CD4-positive, alpha-beta T cell (primary cell): ENCODE data around the gene SEC24A. TPM values are rescaled to one million over a fixed set of nuclear protein-coding genes. Genes with fewer than 3 reads are reported as not detected.
"Not testable (repeated sequence)": the region's sequence is repeated elsewhere in the genome, so short reads cannot be mapped to it uniquely, and the experiment has no call there.

Experiments used
- ATAC-seq: fragments of 200-7000 bp; cut with Tn5 transposase; one replicate; pipeline ENCODE4 v1.10.0; 2022; ENCODE audit warnings: mild to moderate bottlenecking; ENCODE audit not compliant: poor library complexity
- CTCF ChIA-PET: fragments of 350-600 bp; sonication (Branson Sonifier 250); formaldehyde crosslinking; loops from one replicate; lab custom pipeline; 2021; ENCODE audit warnings: antibody characterized with exemption, inconsistent platforms; lab: Charles Lee
- POLR2A ChIA-PET: fragments of 350-600 bp; sonication (Branson Sonifier 250); formaldehyde crosslinking; loops from one replicate; lab custom pipeline; 2021; ENCODE audit warnings: antibody characterized with exemption, inconsistent platforms; lab: Charles Lee
- DNase-seq, 14 experiments: peaks; one replicate each; pipeline ENCODE4 v3.0.0-alpha.2; 2013 to 2020; ENCODE audit warnings: mixed read lengths in 2 of 14
- H3K27ac ChIP-seq, 2 donors: one replicate each; pipeline versions ENCODE4 v1.5.1 to v1.7.0; 2013; ENCODE audit warnings: low read length in 2 of 2, low read depth in 1 of 2, mild to moderate bottlenecking in 1 of 2
- H3K27me3 ChIP-seq, 2 experiments: 1 replicate in 1 of 2; 2 replicates in 1 of 2; pipeline versions ENCODE4 v1.6.1 to v1.7.0; 2013; ENCODE audit warnings: low read length in 2 of 2, control low read depth in 1 of 2, mild to moderate bottlenecking in 1 of 2, moderate library complexity in 1 of 2; ENCODE audit not compliant: insufficient read depth in 2 of 2, control insufficient read depth in 1 of 2
- H3K36me3 ChIP-seq: one replicate; pipeline ENCODE4 v1.6.1; 2013; ENCODE audit warnings: low read length, control low read depth; ENCODE audit not compliant: insufficient read depth
- H3K4me1 ChIP-seq: one replicate; pipeline ENCODE4 v1.6.1; 2013; ENCODE audit warnings: low read length, control low read depth; ENCODE audit not compliant: insufficient read depth
- H3K4me3 ChIP-seq: one replicate; pipeline ENCODE4 v1.5.1; 2013; ENCODE audit warnings: mild to moderate bottlenecking, low read length, moderate library complexity
- H3K9me3 ChIP-seq, 2 experiments: 1 replicate in 1 of 2; 2 replicates in 1 of 2; pipeline versions ENCODE4 v1.6.1 to v1.7.0; 2013; ENCODE audit warnings: low read length in 2 of 2, mild to moderate bottlenecking in 2 of 2, control low read depth in 1 of 2, moderate library complexity in 1 of 2; ENCODE audit not compliant: control insufficient read depth in 1 of 2, insufficient read depth in 1 of 2
- H3K27ac Mint-ChIP-seq: one replicate; pipeline ENCODE4 v1.8.0; 2020; ENCODE audit warnings: mixed read lengths
- H3K27me3 Mint-ChIP-seq: one replicate; pipeline ENCODE4 v1.8.0; 2021; ENCODE audit warnings: mixed read lengths
- H3K36me3 Mint-ChIP-seq: one replicate; pipeline ENCODE4 v1.8.0; 2021; ENCODE audit warnings: low read depth, mixed read lengths
- H3K4me1 Mint-ChIP-seq: one replicate; pipeline ENCODE4 v1.8.0; 2021; ENCODE audit warnings: low read depth, mixed read lengths
- H3K4me3 Mint-ChIP-seq: one replicate; pipeline ENCODE4 v1.8.0; 2020; ENCODE audit warnings: mild to moderate bottlenecking, mixed read lengths
- H3K9me3 Mint-ChIP-seq: one replicate; pipeline ENCODE4 v1.8.0; 2020; ENCODE audit warnings: mixed read lengths
- CTCF ChIP-seq: fragments of 200-600 bp; IDR thresholded peaks from one replicate; pipeline ENCODE4 v1.8.0; 2022; ENCODE audit warnings: antibody characterized with exemption, mild to moderate bottlenecking
- intact Hi-C, 2 experiments: fragments of 100-400 bp; cut with DNase I in 1 of 2; cut with micrococcal nuclease in 1 of 2; formaldehyde crosslinking; loops; one replicate each; pipeline versions ENCODE4 v1.15.1 to v1.9.0; 2023 to 2025; cut with DNase I, micrococcal nuclease
- total RNA-seq, 174 experiments: library from RNA in 2 of 174; stranded (reverse) in 2 of 174; gene quantifications; one replicate each; pipeline ENCODE4 v1.2.3 and lab custom pipeline; 2021 to 2026

The SEC24A gene
- total RNA-seq, 2 experiments from 2014 or later: 11.7 to 12.3 TPM

DNA sequence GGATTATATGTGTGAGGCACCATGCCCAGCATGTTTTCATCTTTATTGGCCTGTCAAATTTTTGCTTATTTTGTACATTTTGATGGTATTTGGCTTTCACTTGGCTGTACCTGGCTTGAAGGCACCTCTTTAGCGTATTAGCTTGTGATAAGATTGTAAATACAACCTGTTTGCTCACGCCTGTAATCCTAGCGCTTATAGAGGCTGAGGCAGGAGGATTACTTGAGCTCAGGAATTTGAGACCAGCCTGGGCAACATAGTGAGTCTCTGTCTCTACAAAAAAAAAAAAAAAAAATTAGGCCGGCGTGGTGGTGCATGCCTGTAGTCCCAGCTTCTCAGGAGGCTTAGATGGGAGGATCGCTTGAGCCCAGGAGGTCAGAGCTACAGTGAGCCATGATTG, 11.3 kb downstream of the SEC24A start:
- Mint-ChIP-seq H3K4me3 (no peak overlapping the region), H3K4me1 (peaks cover 28% of the 10 kb centered on the region), H3K9me3 (no peaks in the 10 kb centered on the region), H3K27ac (no peak overlapping the region), H3K36me3 (peaks cover 28% of the 10 kb centered on the region), H3K27me3 (no peaks in the 10 kb centered on the region)
- Histone ChIP-seq H3K27ac (no peak overlapping the region), H3K27me3 (no peaks in the 10 kb centered on the region), H3K4me3 (no peak overlapping the region), H3K4me1 (peaks cover 3% of the 10 kb centered on the region), H3K9me3 (no peaks in the 10 kb centered on the region), H3K36me3 (peaks cover 16% of the 10 kb centered on the region)
- no peak for DNase-seq
- ChIA-PET CTCF (interaction anchor here (1.1 kb wide), 1 partner anchor 11 kb away, joined by 3 read pairs; no protein-coding TSS in a partner anchor), POLR2A (no interaction called here)
- intact Hi-C loops: no loop called here
- TF ChIP-seq CTCF: no peak
- ATAC-seq: no peak

DNA sequence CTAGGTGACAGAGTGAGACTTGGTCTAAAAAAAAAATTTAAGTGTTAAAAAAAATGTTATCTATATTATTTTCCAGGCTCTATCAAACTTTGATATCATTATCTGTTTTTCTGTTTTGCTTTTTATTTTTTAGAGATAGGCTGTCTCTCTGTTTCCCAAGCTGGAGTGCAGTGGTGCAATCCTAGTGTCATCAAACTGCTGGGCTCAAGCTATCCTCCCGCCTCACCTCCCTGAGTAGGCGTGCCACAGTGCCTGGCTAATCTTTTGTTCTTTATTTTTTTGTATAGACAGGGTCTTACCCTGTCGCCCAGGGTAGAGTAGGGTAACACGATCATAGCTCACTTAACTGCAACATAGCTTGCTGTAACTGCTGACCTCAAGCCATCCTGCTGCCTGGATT, 14.4 kb downstream of the SEC24A start:
- Mint-ChIP-seq H3K9me3 (no peaks in the 10 kb centered on the region), H3K4me1 (peaks cover 24% of the 10 kb centered on the region), H3K27ac (no peak overlapping the region), H3K27me3 (no peaks in the 10 kb centered on the region), H3K36me3 (peaks cover 41% of the 10 kb centered on the region), H3K4me3 (no peak overlapping the region)
- CTCF ChIA-PET: no interaction called here
- Histone ChIP-seq H3K4me1 (peaks cover 3% of the 10 kb centered on the region), H3K4me3 (no peak overlapping the region), H3K9me3 (no peaks in the 10 kb centered on the region), H3K36me3 (peaks cover 27% of the 10 kb centered on the region), H3K27me3 (no peaks in the 10 kb centered on the region), H3K27ac (no peak overlapping the region)
- DNase-seq (no peak), ATAC-seq (no peak)
- intact Hi-C loops: no loop called here
- POLR2A ChIA-PET: interaction anchor here (1.2 kb wide), 1 partner anchor 15 kb away, joined by 4 read pairs; the partner anchor contains the start of gene SEC24A
- no peak for TF ChIP-seq CTCF

DNA sequence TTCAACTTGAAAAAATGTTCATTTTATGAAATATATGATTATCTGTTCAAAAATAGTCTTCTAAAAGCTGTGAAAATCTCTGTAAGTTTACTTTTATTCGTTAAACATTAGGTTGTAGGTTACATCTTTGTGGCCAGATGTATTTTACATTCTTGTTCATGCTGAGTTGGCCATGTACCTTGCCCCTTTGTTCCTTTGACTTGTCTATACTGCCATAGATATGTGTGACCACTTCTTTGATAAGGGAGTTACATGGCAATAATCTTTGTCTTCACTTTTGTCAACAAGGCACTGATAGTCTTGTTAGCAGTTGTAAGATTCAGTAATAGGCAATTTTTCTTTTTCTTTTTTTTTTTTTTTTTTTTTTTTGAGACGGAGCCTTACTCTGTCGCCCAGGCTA, 15.9 kb downstream of the SEC24A start:
- no peak for DNase-seq
- Histone ChIP-seq H3K4me1 (peaks cover 3% of the 10 kb centered on the region), H3K4me3 (no peak overlapping the region), H3K27ac (no peak overlapping the region), H3K9me3 (no peaks in the 10 kb centered on the region), H3K36me3 (peaks cover 33% of the 10 kb centered on the region), H3K27me3 (no peaks in the 10 kb centered on the region)
- no peak for TF ChIP-seq CTCF
- Mint-ChIP-seq H3K4me1 (peaks cover 19% of the 10 kb centered on the region), H3K9me3 (no peaks in the 10 kb centered on the region), H3K36me3 (peaks cover 34% of the 10 kb centered on the region), H3K4me3 (no peak overlapping the region), H3K27ac (no peak overlapping the region), H3K27me3 (no peaks in the 10 kb centered on the region)
- intact Hi-C loops: no loop called here
- POLR2A ChIA-PET: no interaction called here
- ATAC-seq: no peak
- CTCF ChIA-PET: no interaction called here

GRCh38 chr5:134673546-134673945, 25.0 kb downstream of the SEC24A start:
- H3K4me1 Mint-ChIP-seq, H3K27me3 ChIP-seq, H3K9me3 ChIP-seq, H3K4me1 ChIP-seq, intact Hi-C loops, ATAC-seq, H3K9me3 Mint-ChIP-seq, CTCF ChIA-PET, H3K4me3 ChIP-seq, H3K4me3 Mint-ChIP-seq, H3K27me3 Mint-ChIP-seq, H3K27ac Mint-ChIP-seq, DNase-seq, POLR2A ChIA-PET, H3K27ac ChIP-seq: not testable (repeated sequence)
- H3K36me3 Mint-ChIP-seq: peaks cover 57% of the 10 kb centered on the region
- peaks cover 66% of the 10 kb centered on the region for H3K36me3 ChIP-seq

DNA sequence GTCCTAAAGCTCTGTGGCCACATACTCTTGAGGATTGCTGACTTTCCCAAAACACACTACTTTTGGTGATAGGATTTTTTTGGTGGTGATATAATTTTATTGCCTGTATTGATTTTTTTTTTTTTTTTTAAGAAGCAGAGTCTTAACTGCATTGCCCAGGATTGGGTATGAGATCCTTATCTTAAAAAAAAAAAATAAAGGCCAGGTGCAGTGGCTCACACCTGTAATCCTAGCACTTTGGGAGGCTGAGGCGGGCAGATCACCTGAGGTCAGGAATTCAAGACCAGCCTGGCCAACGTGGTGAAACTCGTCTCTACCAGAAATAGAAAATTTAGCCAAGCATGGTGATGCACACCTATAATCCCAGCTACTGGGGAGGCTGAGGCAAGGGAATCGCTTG, 28.8 kb downstream of the SEC24A start:
- H3K36me3 ChIP-seq: peaks cover 82% of the 10 kb centered on the region
- H3K36me3 Mint-ChIP-seq: peaks cover 60% of the 10 kb centered on the region
- H3K9me3 Mint-ChIP-seq, POLR2A ChIA-PET, ATAC-seq, H3K27ac ChIP-seq, H3K4me1 Mint-ChIP-seq, H3K9me3 ChIP-seq, DNase-seq, H3K4me3 ChIP-seq, H3K27ac Mint-ChIP-seq, H3K27me3 Mint-ChIP-seq, H3K4me1 ChIP-seq, intact Hi-C loops, H3K4me3 Mint-ChIP-seq, H3K27me3 ChIP-seq: not testable (repeated sequence)
- CTCF ChIA-PET: interaction anchor here (1.8 kb wide), 1 partner anchor 16 kb away, joined by 4 read pairs; no protein-coding TSS in a partner anchor
